K562 (cell line): ENCODE results near the gene LNPEP. TPM values are rescaled to one million over a fixed set of nuclear protein-coding genes. Genes with fewer than 3 reads are reported as not detected.

ENCODE experiments used
- RBM14 ChIP-seq: fragments of 200-400 bp; formaldehyde crosslinking; IDR thresholded peaks from 2 replicates; pipeline ENCODE4 v1.6.1; 2018; ENCODE audit warnings: low read depth, mild to moderate bottlenecking, low read length, moderate library complexity, borderline replicate concordance; ENCODE audit not compliant: insufficient read depth
- SIRT6 ChIP-seq: IDR thresholded peaks from one replicate; pipeline ENCODE4 v1.6.1; 2012; ENCODE audit warnings: low read depth, mild to moderate bottlenecking, control low read depth, inconsistent platforms, low read length, moderate library complexity
- TBP ChIP-seq: optimal IDR thresholded peaks from 2 replicates; pipeline ENCODE3; 2011; ENCODE audit warnings: low read depth, low read length, improper control_type of control experiment
- TSC22D4 ChIP-seq: fragments of 450-650 bp; IDR thresholded peaks from 2 replicates; pipeline ENCODE4 v1.6.1; 2016; ENCODE audit warnings: missing genetic modification characterization, missing biosample characterization, control low read depth
- ZKSCAN8 ChIP-seq: fragments of 200-800 bp; sonication (Bioruptor generic); IDR thresholded peaks from 2 replicates; pipeline ENCODE4 v1.6.1; 2016; ENCODE audit warnings: missing genetic modification characterization, missing compliant biosample characterization
- polyA plus RNA-seq, 8 experiments: library from polyadenylated mRNA; depleted of rRNA in 4 of 8; stranded (reverse) in 5 of 8; unstranded in 3 of 8; fragments of >200 nt; fragmentation: Nextera tagmentation in 2 of 8; fragmentation: Illumina TruSeq in 1 of 8; extraction: Ambion mirVana in 2 of 8; extraction: Trizol in 1 of 8; gene quantifications; 2 replicates each; pipeline versions ENCODE4 v1.2.1 to v1.2.3, GENCODE V29; 2011 to 2014; ENCODE audit warnings: inconsistent platforms in 1 of 8, missing spikeins in 1 of 8
- total RNA-seq, 7 experiments: library from RNA; depleted of rRNA in 6 of 7; stranded (reverse); fragments of >200 nt in 6 of 7; fragmentation: Illumina TruSeq in 2 of 7; extraction: Trizol in 2 of 7; gene quantifications; 2 replicates each; pipeline versions ENCODE4 v1.2.1 to v1.2.3, GENCODE V29; 2011 to 2021; ENCODE audit warnings: low replicate concordance in 1 of 7
- TF ChIP-seq, protein P1 (sequence below): fragments of 450-650 bp; IDR thresholded peaks from 2 replicates; pipeline ENCODE4 v1.6.1; 2016; ENCODE audit warnings: mild to moderate bottlenecking, moderate library complexity
- TF ChIP-seq, protein P2 (sequence below), 3 experiments: fragments of 200-800 bp in 1 of 3; fragments of 250-450 bp in 1 of 3; fragments of 450-650 bp in 1 of 3; sonication (Bioruptor Pico) in 1 of 3; sonication (Bioruptor generic) in 1 of 3; formaldehyde crosslinking in 1 of 3; IDR thresholded peaks; 2 replicates each; pipeline versions ENCODE4 v1.6.1 to v1.8.0; 2016 to 2022; ENCODE audit warnings: mild to moderate bottlenecking in 2 of 3, missing genetic modification characterization in 2 of 3, missing compliant biosample characterization in 1 of 3, moderate library complexity in 1 of 3
- TF ChIP-seq, protein P3 (sequence below): sonication (generic); formaldehyde crosslinking; IDR thresholded peaks from 2 replicates; pipeline ENCODE4 v1.8.1; 2023; ENCODE audit warnings: mild to moderate bottlenecking, missing genetic modification reagents
- TF ChIP-seq, protein P4 (sequence below): fragments of 450-650 bp; IDR thresholded peaks from 2 replicates; pipeline ENCODE4 v1.6.1; 2016; ENCODE audit warnings: low read depth, mild to moderate bottlenecking, moderate library complexity

LNPEP gene
- total and polyA plus RNA-seq, 9 of the 15 experiments (the other 6 are each of a cell fraction or from before 2014, with no cell fraction given) = 2.6 to 27.9 (median 11.2) TPM

DNA sequence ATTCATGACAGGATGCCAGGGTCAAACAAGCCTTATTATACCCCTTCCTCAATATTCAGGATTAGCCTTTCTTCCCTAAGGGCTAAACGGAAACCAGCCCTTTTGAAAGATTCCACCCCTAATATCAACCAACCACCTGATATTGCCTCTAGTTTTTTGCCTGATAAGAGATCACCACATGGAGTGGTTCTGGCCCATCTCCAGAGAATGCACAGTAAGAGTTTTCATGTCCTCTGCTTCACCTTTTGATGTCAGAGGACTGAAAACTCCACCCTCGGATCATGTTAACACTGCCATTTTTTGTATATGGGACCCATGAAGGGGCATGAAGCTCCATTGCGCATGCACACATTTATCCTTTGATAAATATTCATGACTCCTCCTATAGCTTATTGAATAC lies 5.8 kb upstream of the LNPEP start (continued):
- TF ChIP-seq, protein P1, sequence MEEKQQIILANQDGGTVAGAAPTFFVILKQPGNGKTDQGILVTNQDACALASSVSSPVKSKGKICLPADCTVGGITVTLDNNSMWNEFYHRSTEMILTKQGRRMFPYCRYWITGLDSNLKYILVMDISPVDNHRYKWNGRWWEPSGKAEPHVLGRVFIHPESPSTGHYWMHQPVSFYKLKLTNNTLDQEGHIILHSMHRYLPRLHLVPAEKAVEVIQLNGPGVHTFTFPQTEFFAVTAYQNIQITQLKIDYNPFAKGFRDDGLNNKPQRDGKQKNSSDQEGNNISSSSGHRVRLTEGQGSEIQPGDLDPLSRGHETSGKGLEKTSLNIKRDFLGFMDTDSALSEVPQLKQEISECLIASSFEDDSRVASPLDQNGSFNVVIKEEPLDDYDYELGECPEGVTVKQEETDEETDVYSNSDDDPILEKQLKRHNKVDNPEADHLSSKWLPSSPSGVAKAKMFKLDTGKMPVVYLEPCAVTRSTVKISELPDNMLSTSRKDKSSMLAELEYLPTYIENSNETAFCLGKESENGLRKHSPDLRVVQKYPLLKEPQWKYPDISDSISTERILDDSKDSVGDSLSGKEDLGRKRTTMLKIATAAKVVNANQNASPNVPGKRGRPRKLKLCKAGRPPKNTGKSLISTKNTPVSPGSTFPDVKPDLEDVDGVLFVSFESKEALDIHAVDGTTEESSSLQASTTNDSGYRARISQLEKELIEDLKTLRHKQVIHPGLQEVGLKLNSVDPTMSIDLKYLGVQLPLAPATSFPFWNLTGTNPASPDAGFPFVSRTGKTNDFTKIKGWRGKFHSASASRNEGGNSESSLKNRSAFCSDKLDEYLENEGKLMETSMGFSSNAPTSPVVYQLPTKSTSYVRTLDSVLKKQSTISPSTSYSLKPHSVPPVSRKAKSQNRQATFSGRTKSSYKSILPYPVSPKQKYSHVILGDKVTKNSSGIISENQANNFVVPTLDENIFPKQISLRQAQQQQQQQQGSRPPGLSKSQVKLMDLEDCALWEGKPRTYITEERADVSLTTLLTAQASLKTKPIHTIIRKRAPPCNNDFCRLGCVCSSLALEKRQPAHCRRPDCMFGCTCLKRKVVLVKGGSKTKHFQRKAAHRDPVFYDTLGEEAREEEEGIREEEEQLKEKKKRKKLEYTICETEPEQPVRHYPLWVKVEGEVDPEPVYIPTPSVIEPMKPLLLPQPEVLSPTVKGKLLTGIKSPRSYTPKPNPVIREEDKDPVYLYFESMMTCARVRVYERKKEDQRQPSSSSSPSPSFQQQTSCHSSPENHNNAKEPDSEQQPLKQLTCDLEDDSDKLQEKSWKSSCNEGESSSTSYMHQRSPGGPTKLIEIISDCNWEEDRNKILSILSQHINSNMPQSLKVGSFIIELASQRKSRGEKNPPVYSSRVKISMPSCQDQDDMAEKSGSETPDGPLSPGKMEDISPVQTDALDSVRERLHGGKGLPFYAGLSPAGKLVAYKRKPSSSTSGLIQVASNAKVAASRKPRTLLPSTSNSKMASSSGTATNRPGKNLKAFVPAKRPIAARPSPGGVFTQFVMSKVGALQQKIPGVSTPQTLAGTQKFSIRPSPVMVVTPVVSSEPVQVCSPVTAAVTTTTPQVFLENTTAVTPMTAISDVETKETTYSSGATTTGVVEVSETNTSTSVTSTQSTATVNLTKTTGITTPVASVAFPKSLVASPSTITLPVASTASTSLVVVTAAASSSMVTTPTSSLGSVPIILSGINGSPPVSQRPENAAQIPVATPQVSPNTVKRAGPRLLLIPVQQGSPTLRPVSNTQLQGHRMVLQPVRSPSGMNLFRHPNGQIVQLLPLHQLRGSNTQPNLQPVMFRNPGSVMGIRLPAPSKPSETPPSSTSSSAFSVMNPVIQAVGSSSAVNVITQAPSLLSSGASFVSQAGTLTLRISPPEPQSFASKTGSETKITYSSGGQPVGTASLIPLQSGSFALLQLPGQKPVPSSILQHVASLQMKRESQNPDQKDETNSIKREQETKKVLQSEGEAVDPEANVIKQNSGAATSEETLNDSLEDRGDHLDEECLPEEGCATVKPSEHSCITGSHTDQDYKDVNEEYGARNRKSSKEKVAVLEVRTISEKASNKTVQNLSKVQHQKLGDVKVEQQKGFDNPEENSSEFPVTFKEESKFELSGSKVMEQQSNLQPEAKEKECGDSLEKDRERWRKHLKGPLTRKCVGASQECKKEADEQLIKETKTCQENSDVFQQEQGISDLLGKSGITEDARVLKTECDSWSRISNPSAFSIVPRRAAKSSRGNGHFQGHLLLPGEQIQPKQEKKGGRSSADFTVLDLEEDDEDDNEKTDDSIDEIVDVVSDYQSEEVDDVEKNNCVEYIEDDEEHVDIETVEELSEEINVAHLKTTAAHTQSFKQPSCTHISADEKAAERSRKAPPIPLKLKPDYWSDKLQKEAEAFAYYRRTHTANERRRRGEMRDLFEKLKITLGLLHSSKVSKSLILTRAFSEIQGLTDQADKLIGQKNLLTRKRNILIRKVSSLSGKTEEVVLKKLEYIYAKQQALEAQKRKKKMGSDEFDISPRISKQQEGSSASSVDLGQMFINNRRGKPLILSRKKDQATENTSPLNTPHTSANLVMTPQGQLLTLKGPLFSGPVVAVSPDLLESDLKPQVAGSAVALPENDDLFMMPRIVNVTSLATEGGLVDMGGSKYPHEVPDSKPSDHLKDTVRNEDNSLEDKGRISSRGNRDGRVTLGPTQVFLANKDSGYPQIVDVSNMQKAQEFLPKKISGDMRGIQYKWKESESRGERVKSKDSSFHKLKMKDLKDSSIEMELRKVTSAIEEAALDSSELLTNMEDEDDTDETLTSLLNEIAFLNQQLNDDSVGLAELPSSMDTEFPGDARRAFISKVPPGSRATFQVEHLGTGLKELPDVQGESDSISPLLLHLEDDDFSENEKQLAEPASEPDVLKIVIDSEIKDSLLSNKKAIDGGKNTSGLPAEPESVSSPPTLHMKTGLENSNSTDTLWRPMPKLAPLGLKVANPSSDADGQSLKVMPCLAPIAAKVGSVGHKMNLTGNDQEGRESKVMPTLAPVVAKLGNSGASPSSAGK = peak; percentile 85
- TF ChIP-seq TSC22D4 (tag) = no peak
- no peak for TF ChIP-seq RBM14
- TF ChIP-seq SIRT6 = no peak
- TF ChIP-seq ZKSCAN8 = no peak
- TF ChIP-seq, protein P2, sequence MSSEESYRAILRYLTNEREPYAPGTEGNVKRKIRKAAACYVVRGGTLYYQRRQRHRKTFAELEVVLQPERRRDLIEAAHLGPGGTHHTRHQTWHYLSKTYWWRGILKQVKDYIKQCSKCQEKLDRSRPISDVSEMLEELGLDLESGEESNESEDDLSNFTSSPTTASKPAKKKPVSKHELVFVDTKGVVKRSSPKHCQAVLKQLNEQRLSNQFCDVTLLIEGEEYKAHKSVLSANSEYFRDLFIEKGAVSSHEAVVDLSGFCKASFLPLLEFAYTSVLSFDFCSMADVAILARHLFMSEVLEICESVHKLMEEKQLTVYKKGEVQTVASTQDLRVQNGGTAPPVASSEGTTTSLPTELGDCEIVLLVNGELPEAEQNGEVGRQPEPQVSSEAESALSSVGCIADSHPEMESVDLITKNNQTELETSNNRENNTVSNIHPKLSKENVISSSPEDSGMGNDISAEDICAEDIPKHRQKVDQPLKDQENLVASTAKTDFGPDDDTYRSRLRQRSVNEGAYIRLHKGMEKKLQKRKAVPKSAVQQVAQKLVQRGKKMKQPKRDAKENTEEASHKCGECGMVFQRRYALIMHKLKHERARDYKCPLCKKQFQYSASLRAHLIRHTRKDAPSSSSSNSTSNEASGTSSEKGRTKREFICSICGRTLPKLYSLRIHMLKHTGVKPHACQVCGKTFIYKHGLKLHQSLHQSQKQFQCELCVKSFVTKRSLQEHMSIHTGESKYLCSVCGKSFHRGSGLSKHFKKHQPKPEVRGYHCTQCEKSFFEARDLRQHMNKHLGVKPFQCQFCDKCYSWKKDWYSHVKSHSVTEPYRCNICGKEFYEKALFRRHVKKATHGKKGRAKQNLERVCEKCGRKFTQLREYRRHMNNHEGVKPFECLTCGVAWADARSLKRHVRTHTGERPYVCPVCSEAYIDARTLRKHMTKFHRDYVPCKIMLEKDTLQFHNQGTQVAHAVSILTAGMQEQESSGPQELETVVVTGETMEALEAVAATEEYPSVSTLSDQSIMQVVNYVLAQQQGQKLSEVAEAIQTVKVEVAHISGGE (CRISPR knock-in tag; IDR thresholded peaks at IDR 0.05) = no peak
- no peak for TF ChIP-seq TBP
- TF ChIP-seq, protein P3, sequence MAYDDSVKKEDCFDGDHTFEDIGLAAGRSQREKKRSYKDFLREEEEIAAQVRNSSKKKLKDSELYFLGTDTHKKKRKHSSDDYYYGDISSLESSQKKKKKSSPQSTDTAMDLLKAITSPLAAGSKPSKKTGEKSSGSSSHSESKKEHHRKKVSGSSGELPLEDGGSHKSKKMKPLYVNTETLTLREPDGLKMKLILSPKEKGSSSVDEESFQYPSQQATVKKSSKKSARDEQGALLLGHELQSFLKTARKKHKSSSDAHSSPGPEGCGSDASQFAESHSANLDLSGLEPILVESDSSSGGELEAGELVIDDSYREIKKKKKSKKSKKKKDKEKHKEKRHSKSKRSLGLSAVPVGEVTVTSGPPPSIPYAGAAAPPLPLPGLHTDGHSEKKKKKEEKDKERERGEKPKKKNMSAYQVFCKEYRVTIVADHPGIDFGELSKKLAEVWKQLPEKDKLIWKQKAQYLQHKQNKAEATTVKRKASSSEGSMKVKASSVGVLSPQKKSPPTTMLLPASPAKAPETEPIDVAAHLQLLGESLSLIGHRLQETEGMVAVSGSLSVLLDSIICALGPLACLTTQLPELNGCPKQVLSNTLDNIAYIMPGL (CRISPR knock-in tag) = no peak
- TF ChIP-seq, protein P4, sequence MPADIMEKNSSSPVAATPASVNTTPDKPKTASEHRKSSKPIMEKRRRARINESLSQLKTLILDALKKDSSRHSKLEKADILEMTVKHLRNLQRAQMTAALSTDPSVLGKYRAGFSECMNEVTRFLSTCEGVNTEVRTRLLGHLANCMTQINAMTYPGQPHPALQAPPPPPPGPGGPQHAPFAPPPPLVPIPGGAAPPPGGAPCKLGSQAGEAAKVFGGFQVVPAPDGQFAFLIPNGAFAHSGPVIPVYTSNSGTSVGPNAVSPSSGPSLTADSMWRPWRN = no peak
